Right lobe of liver (tissue), 4 donors: Measurements from ENCODE around the gene TAB3.

Experiments
- POLR2A ChIP-seq: fragments of 450-650 bp; IDR thresholded peaks from one replicate; pipeline ENCODE4 v1.6.1; 2017; ENCODE audit warnings: antibody characterized with exemption, mild to moderate bottlenecking
- TF ChIP-seq, protein P1 (sequence below), 4 donors: fragments of 200-600 bp in 3 of 4; fragments of 450-650 bp in 1 of 4; IDR thresholded peaks; one replicate each; pipeline versions ENCODE4 v1.5.1 to v1.8.0; 2016 to 2022; ENCODE audit warnings: antibody characterized with exemption in 4 of 4, mild to moderate bottlenecking in 2 of 4
- donor health status: DM: no; HTN: no; CAD: no.
- donor health status: DM: no; HTN: no; CAD: no.
- donor health status: DM: no; HTN: yes; CAD: no.

DNA sequence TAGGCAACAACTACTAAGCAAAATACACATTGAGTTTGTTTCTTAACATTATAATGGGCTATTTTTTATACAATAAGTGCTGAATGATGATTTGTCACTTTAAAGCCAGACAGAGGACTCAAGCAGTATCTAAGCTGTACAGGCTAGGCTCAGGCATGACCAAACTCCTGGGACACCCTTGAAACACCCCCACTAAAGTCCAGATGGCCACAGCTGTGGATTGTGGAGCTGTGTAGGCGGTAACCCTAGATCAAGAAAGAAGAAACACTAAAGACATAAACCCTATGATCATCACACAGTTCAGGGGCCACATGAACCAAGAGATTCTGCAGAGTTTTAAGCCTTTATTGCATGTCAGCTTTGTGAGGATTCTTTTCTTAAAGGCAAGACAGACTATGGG is 25.1 kb downstream of the TAB3 start:
- TF ChIP-seq, protein P1, sequence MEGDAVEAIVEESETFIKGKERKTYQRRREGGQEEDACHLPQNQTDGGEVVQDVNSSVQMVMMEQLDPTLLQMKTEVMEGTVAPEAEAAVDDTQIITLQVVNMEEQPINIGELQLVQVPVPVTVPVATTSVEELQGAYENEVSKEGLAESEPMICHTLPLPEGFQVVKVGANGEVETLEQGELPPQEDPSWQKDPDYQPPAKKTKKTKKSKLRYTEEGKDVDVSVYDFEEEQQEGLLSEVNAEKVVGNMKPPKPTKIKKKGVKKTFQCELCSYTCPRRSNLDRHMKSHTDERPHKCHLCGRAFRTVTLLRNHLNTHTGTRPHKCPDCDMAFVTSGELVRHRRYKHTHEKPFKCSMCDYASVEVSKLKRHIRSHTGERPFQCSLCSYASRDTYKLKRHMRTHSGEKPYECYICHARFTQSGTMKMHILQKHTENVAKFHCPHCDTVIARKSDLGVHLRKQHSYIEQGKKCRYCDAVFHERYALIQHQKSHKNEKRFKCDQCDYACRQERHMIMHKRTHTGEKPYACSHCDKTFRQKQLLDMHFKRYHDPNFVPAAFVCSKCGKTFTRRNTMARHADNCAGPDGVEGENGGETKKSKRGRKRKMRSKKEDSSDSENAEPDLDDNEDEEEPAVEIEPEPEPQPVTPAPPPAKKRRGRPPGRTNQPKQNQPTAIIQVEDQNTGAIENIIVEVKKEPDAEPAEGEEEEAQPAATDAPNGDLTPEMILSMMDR (IDR thresholded peaks at IDR 0.05) = no peak
- no peak for TF ChIP-seq POLR2A
